Ammon's horn (tissue), 1 donor: ENCODE data around the gene PAX2.

ENCODE experiments used
- DNase-seq: peaks from one replicate; pipeline ENCODE4 v3.0.0-alpha.2; 2016; ENCODE audit warnings: low spot score

The PAX2 gene

DNA sequence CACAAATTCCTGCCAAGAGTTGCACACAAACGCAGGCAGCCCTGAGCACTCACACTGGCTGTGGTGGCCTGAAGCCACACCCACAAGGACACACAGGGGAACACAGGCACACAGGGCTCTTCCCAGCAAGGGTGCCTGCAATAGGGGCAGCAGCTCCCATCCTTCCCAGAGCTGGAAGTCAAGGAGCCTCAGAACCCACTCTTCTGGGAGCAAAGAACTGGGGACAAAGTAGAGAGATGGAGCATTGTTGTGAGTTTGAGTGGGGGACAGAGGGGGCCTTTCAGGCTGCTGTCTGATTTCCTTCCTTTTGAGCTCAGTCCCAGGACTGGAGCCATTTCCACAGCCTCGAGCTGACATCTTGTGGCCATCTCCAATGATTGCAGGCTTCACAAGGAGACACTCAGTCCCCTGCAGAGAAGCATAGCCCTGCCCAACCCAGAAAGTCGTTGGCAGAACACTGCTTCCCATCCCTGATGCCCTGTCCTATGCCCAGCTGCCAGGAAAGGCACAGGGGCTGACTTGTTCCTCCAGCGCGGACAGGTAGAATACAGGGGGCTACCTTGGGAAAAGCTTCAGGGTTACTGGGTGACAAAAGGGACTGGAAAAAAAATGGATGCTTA is 133.0 kb downstream of the PAX2 start:
- DNase-seq, result peak; percentile 90
